ENCODE results near the gene C11orf65. TPM values are rescaled to one million over a fixed set of nuclear protein-coding genes. Genes with fewer than 3 reads are reported as not detected.

Gene C11orf65
- total RNA-seq, 1 donor: 1.1 TPM

- no peak for TF ChIP-seq CTCF (IDR thresholded peaks at IDR 0.05; ENCODE audit: extremely low read depth, low read depth, low read length)
- Histone ChIP-seq H3K4me3 (ENCODE audit: insufficient read depth, low read length) (peak overlapping the region; percentile 78), H3K4me2 (ENCODE audit: insufficient read depth, low read length) (peak overlapping the region; percentile 70)
Measured at GRCh38 chr11:108498816-108499408, 31.6 kb upstream of the C11orf65 start.

GRCh38 chr11:108498046-108498815, 30.9 kb upstream of the C11orf65 start, which contains the start of gene POGLUT3:
TSS of gene POGLUT3 (minus strand) at chr11:108498384. CDS start at chr11:108498366, 18 bp downstream.
- Histone ChIP-seq H3K27me3 (ENCODE audit: insufficient read depth, low read length) (no peaks in the 10 kb centered on the region), H3K9me3 (ENCODE audit: low read depth, low read length) (no peaks in the 10 kb centered on the region), H3K4me2 (ENCODE audit: insufficient read depth, low read length) (peak within 1 kb of the TSS; percentile 70), H3K79me2 (ENCODE audit: insufficient read depth, low read length) (peaks cover 28% of the 10 kb centered on the region), H3K4me3 (ENCODE audit: insufficient read depth, low read length) (peak within 1 kb of the TSS; percentile 78), H4K20me1 (ENCODE audit: insufficient read depth, low read length) (no peaks in the 10 kb centered on the region), H3K36me3 (ENCODE audit: insufficient read depth, low read length) (no peaks in the 10 kb centered on the region), H3K27ac (ENCODE audit: low read depth, low read length) (peak within 1 kb of the TSS; percentile 91), H3K4me1 (ENCODE audit: insufficient read depth, low read length) (peaks cover 2% of the 10 kb centered on the region), H2AFZ (ENCODE audit: low read length) (peak within 1 kb of the TSS; percentile 89)
- no peak for TF ChIP-seq CTCF (IDR thresholded peaks at IDR 0.05; ENCODE audit: extremely low read depth, low read depth, low read length)
- DNase-seq (ENCODE audit: insufficient read length, low spot score, missing footprints): peak; percentile 93

More at GRCh38 chr11:108498816-108499408, 31.6 kb upstream of the C11orf65 start:
- no peak for DNase-seq (ENCODE audit: insufficient read length, low spot score, missing footprints)
- Histone ChIP-seq H3K27me3 (ENCODE audit: insufficient read depth, low read length) (no peaks in the 10 kb centered on the region), H3K79me2 (ENCODE audit: insufficient read depth, low read length) (peaks cover 22% of the 10 kb centered on the region), H4K20me1 (ENCODE audit: insufficient read depth, low read length) (no peaks in the 10 kb centered on the region), H3K9me3 (ENCODE audit: low read depth, low read length) (no peaks in the 10 kb centered on the region), H3K27ac (ENCODE audit: low read depth, low read length) (no peak overlapping the region), H2AFZ (ENCODE audit: low read length) (peak overlapping the region; percentile 86), H3K36me3 (ENCODE audit: insufficient read depth, low read length) (no peaks in the 10 kb centered on the region), H3K4me1 (ENCODE audit: insufficient read depth, low read length) (peaks cover 2% of the 10 kb centered on the region)

- Histone ChIP-seq H3K36me3 (ENCODE audit: insufficient read depth, low read length) (no peaks in the 10 kb centered on the region), H3K27me3 (ENCODE audit: insufficient read depth, low read length) (no peaks in the 10 kb centered on the region), H4K20me1 (ENCODE audit: insufficient read depth, low read length) (no peaks in the 10 kb centered on the region), H3K9me3 (ENCODE audit: low read depth, low read length) (no peaks in the 10 kb centered on the region), H3K27ac (ENCODE audit: low read depth, low read length) (peak overlapping the region; percentile 91), H3K4me3 (ENCODE audit: insufficient read depth, low read length) (peak overlapping the region; percentile 78), H2AFZ (ENCODE audit: low read length) (peak overlapping the region; percentile 89), H3K79me2 (ENCODE audit: insufficient read depth, low read length) (peaks cover 29% of the 10 kb centered on the region), H3K4me1 (ENCODE audit: insufficient read depth, low read length) (peaks cover 2% of the 10 kb centered on the region), H3K4me2 (ENCODE audit: insufficient read depth, low read length) (peak overlapping the region; percentile 70)
- DNase-seq (ENCODE audit: insufficient read length, low spot score, missing footprints): peak; percentile 98
- TF ChIP-seq CTCF (IDR thresholded peaks at IDR 0.05; ENCODE audit: extremely low read depth, low read depth, low read length): no peak
Measured at GRCh38 chr11:108497317-108498045, 30.2 kb upstream of the C11orf65 start.

Measured in osteoblast (primary cell).